UCSD-AML1 (cell line): Measurements from ENCODE around the gene XRCC2.
A peak's percentile ranks its signal among the peaks of the same experiment; 100 is the strongest.
"Not testable (repeated sequence)": the region's sequence is repeated elsewhere in the genome, so short reads cannot be mapped to it uniquely, and the experiment has no call there.

Experiments
- DNase-seq: peaks from one replicate; lab custom pipeline; 2025; ENCODE audit not compliant: unreplicated experiment; lab: John Stamatoyannopoulos, UW

Gene XRCC2

GRCh38 chr7:152675759-152676636 lies at the start of gene XRCC2:
Gene XRCC2 (minus strand): TSS chr7:152676141. CDS start chr7:152676079, 62 bp downstream.
- DNase-seq = peak; percentile 90

- DNase-seq = no peak
Measured at GRCh38 chr7:152723364-152723763, 47.4 kb upstream of the XRCC2 start.

GRCh38 chr7:152712412-152713042 lies 36.6 kb upstream of the XRCC2 start:
- DNase-seq = not testable (repeated sequence)

- DNase-seq = no peak
Measured at GRCh38 chr7:152711444-152711944, 35.6 kb upstream of the XRCC2 start.

GRCh38 chr7:152710153-152710442 lies 34.2 kb upstream of the XRCC2 start:
- DNase-seq = no peak

GRCh38 chr7:152709287-152710152 lies 33.6 kb upstream of the XRCC2 start:
- no peak for DNase-seq

GRCh38 chr7:152704796-152705384 lies 28.9 kb upstream of the XRCC2 start:
- no peak for DNase-seq

GRCh38 chr7:152699079-152699478 lies 23.1 kb upstream of the XRCC2 start:
- no peak for DNase-seq

- not testable (repeated sequence) for DNase-seq
Measured at GRCh38 chr7:152697268-152697974, 21.5 kb upstream of the XRCC2 start.

- DNase-seq = not testable (repeated sequence)
Measured at GRCh38 chr7:152692196-152692595, 16.3 kb upstream of the XRCC2 start.

- no peak for DNase-seq
Measured at GRCh38 chr7:152683297-152683696, 7.4 kb upstream of the XRCC2 start.

GRCh38 chr7:152677808-152678670 lies 2.1 kb upstream of the XRCC2 start:
- no peak for DNase-seq

- DNase-seq = peak; percentile 13
Measured at GRCh38 chr7:152674860-152675758, 832 bp downstream of the XRCC2 start.

GRCh38 chr7:152673897-152674296 lies 2.0 kb downstream of the XRCC2 start:
- no peak for DNase-seq

- no peak for DNase-seq
Measured at GRCh38 chr7:152672626-152673025, 3.3 kb downstream of the XRCC2 start.

- no peak for DNase-seq
Measured at GRCh38 chr7:152669758-152670157, 6.2 kb downstream of the XRCC2 start.

GRCh38 chr7:152668975-152669374 lies 7.0 kb downstream of the XRCC2 start:
- no peak for DNase-seq

GRCh38 chr7:152667958-152668357 lies 8.0 kb downstream of the XRCC2 start:
- no peak for DNase-seq
